ENCODE results near the gene ZBTB43.

- TF ChIP-seq CTCF (IDR thresholded peaks at IDR 0.05; ENCODE audit: low read depth, low read length, missing input control) (no peak), SP1 (IDR thresholded peaks at IDR 0.05) (no peak), FOXA1 (IDR thresholded peaks at IDR 0.05) (no peak), EGR1 (IDR thresholded peaks at IDR 0.05; ENCODE audit: low read depth in 2 of 2) (no peak), RXRA (IDR thresholded peaks at IDR 0.05) (no peak), TAF1 (conservative IDR thresholded peaks at IDR 0.05) (no peak), REST (IDR thresholded peaks at IDR 0.05) (no peak), ATF3 (IDR thresholded peaks at IDR 0.05) (no peak), RAD21 (IDR thresholded peaks at IDR 0.05) (no peak), GABPA (IDR thresholded peaks at IDR 0.05 in 1 of 2, conservative IDR thresholded peaks at IDR 0.05 in 1 of 2) (no peak), NR2F2 (IDR thresholded peaks at IDR 0.05) (no peak), YY1 (IDR thresholded peaks at IDR 0.05) (no peak), MAX (IDR thresholded peaks at IDR 0.05) (no peak)
Measured at GRCh38 chr9:126809068-126809467, 4.2 kb downstream of the ZBTB43 start.
